GM12878 (cell line): ENCODE measurements around the gene C15orf40. TPM values are rescaled to one million over a fixed set of nuclear protein-coding genes. Genes with fewer than 3 reads are reported as not detected.

Experiments used
- ATAC-seq: fragments of 200-7000 bp; cut with Tn5 transposase; 3 replicates; pipeline ENCODE4 v1.9.1; 2020; ENCODE audit warnings: mild to moderate bottlenecking, moderate library complexity
- BruUV-seq: library from RNA; stranded (reverse); fragments of 400-500 nt; replicated peaks from 2 replicates; lab custom pipeline; 2021; lab: Mats Ljungman, UMichigan
- CTCF ChIA-PET: fragments of 300-600 bp; sonication (Branson Sonifier 250); formaldehyde crosslinking; extraction: SDS; loops from one replicate; lab custom pipeline; 2021; ENCODE audit warnings: inconsistent platforms; lab: Yijun Ruan, JAX
- POLR2A ChIA-PET: fragments of 350-600 bp; formaldehyde crosslinking; extraction: SDS; loops from one replicate; lab custom pipeline; 2021; ENCODE audit warnings: inconsistent platforms; lab: Charles Lee
- RAD21 ChIA-PET: fragments of 300-600 bp; sonication (Branson Sonifier 250); formaldehyde crosslinking; loops from one replicate; lab custom pipeline; 2023; ENCODE audit warnings: antibody characterized with exemption; ENCODE audit not compliant: unreplicated experiment; lab: Charles Lee
- SMC1A ChIA-PET: fragments of 300-600 bp; sonication (Branson Sonifier 250); formaldehyde crosslinking; loops from one replicate; lab custom pipeline; 2023; ENCODE audit not compliant: unreplicated experiment, uncharacterized antibody; lab: Charles Lee
- DNase-seq: peaks from one replicate; pipeline ENCODE4 v3.0.0-alpha.2; 2011; ENCODE audit warnings: low read depth, low spot score
- FAIRE-seq: peaks from 3 replicates; lab custom pipeline; 2011; peaks lifted over from hg19 to GRCh38; lab: Jason Lieb, UNC
- H2AFZ ChIP-seq: 2 replicates; pipeline ENCODE4 v1.6.0; 2011; ENCODE audit warnings: low read depth, low read length, control low read depth; ENCODE audit not compliant: control insufficient read depth
- H3K27ac ChIP-seq: 2 replicates; pipeline ENCODE4 v1.5.1; 2011; ENCODE audit warnings: control low read depth; ENCODE audit not compliant: control insufficient read depth, insufficient read depth
- H3K27me3 ChIP-seq, 2 experiments: replicated peaks in 1 of 2; 2 replicates each; pipeline versions ENCODE4 v1.6.0 to v1.6.1; 2011; ENCODE audit warnings: low read length in 1 of 2; ENCODE audit not compliant: control insufficient read depth in 2 of 2, insufficient read depth in 2 of 2
- H3K36me3 ChIP-seq, 2 experiments: 2 replicates each; pipeline ENCODE4 v1.5.1; 2011; ENCODE audit warnings: low read length in 1 of 2; ENCODE audit not compliant: control insufficient read depth in 2 of 2, insufficient read depth in 2 of 2
- H3K4me1 ChIP-seq: 2 replicates; pipeline ENCODE4 v1.6.1; 2011; ENCODE audit warnings: mild to moderate bottlenecking, low read length, moderate library complexity, mixed read lengths; ENCODE audit not compliant: control insufficient read depth, insufficient read depth
- H3K4me2 ChIP-seq: 2 replicates; pipeline ENCODE4 v1.6.0; 2011; ENCODE audit warnings: control low read depth; ENCODE audit not compliant: control insufficient read depth, insufficient read depth
- H3K4me3 ChIP-seq: fragments of 200-600 bp; sonication (generic); 2 replicates; pipeline ENCODE4 v1.5.1; 2016
- H3K79me2 ChIP-seq: 2 replicates; pipeline ENCODE4 v1.6.0; 2011; ENCODE audit warnings: low read length; ENCODE audit not compliant: control insufficient read depth, insufficient read depth
- H3K9ac ChIP-seq: 2 replicates; pipeline ENCODE4 v1.8.0; 2011; ENCODE audit warnings: low read length, control low read depth, mixed read lengths; ENCODE audit not compliant: control insufficient read depth, insufficient read depth
- H3K9me3 ChIP-seq: replicated peaks from 3 replicates; pipeline ENCODE4 v1.5.1; 2011; ENCODE audit warnings: mild to moderate bottlenecking, low read length; ENCODE audit not compliant: control insufficient read depth, insufficient read depth
- H4K20me1 ChIP-seq: 2 replicates; pipeline ENCODE4 v1.6.0; 2011; ENCODE audit not compliant: control insufficient read depth, insufficient read depth
- BACH1 ChIP-seq: fragments of 450-650 bp; IDR thresholded peaks from 2 replicates; pipeline ENCODE4 v1.6.1; 2017; ENCODE audit warnings: mild to moderate bottlenecking, borderline replicate concordance
- FOS ChIP-seq: IDR thresholded peaks from 3 replicates; pipeline ENCODE4 v1.6.1; 2011; ENCODE audit warnings: borderline replicate concordance; ENCODE audit not compliant: insufficient read length; ENCODE audit errors: extremely low read depth
- IRF4 ChIP-seq: IDR thresholded peaks from 2 replicates; pipeline ENCODE4 v1.6.1; 2011; ENCODE audit warnings: low read depth, low read length
- MXI1 ChIP-seq: fragments of 150-350 bp; IDR thresholded peaks from 2 replicates; pipeline ENCODE4 v1.6.1; 2011; ENCODE audit warnings: low read depth, mild to moderate bottlenecking, inconsistent platforms, low read length, improper control_type of control experiment
- RAD21 ChIP-seq: IDR thresholded peaks from 2 replicates; pipeline ENCODE4 v1.6.1; 2011; ENCODE audit warnings: mild to moderate bottlenecking, low read depth, low read length, moderate library complexity; ENCODE audit not compliant: insufficient read depth
- RELA ChIP-seq: fragments of 450-650 bp; IDR thresholded peaks from 2 replicates; pipeline ENCODE4 v1.8.0; 2014; ENCODE audit warnings: borderline replicate concordance; ENCODE audit not compliant: partially characterized antibody
- SMC3 ChIP-seq: IDR thresholded peaks from 2 replicates; pipeline ENCODE4 v1.6.1; 2011; ENCODE audit warnings: low read length, improper control_type of control experiment, borderline replicate concordance
- SP1 ChIP-seq: IDR thresholded peaks from one replicate; pipeline ENCODE4 v1.6.1; 2011; ENCODE audit warnings: low read depth, low read length
- STAT3 ChIP-seq: IDR thresholded peaks from 2 replicates; pipeline ENCODE4 v1.6.1; 2011; ENCODE audit warnings: low read depth, low read length, improper control_type of control experiment
- SUPT20H ChIP-seq: IDR thresholded peaks from 2 replicates; pipeline ENCODE4 v1.6.1; 2011; ENCODE audit warnings: low read depth, mild to moderate bottlenecking, low read length, moderate library complexity, borderline replicate concordance; ENCODE audit not compliant: control insufficient read depth
- TAF1 ChIP-seq: IDR thresholded peaks from 2 replicates; pipeline ENCODE4 v1.6.1; 2011; ENCODE audit warnings: mild to moderate bottlenecking, low read depth, low read length, borderline replicate concordance
- WGBS: methylation state at CpG from one replicate; pipeline ENCODE4 v1.1.6; 2016; ENCODE audit warnings: low lambda C conversion rate; ENCODE audit not compliant: insufficient replicate concordance, insufficient coverage; ENCODE audit errors: missing lambda C conversion rate; 5-methylcytosine and 5-hydroxymethylcytosine counted together
- in situ Hi-C: fragments of 300-500 bp; cut with MboI; formaldehyde crosslinking; loops from 9 replicates; pipeline ENCODE4 v1.14.3; 2018; ENCODE audit warnings: mixed read lengths
- intact Hi-C: fragments of 100-400 bp; cut with micrococcal nuclease; formaldehyde crosslinking; loops from one replicate; pipeline ENCODE4 v1.14.2; 2022; ENCODE audit not compliant: unreplicated experiment
- polyA plus RNA-seq, 11 experiments: library from polyadenylated mRNA; depleted of rRNA in 4 of 11; unstranded in 6 of 11; stranded (reverse) in 5 of 11; fragments of >200 nt; fragmentation: Nextera tagmentation in 4 of 11; fragmentation: Illumina TruSeq in 1 of 11; extraction: Ambion mirVana in 4 of 11; extraction: Trizol in 1 of 11; gene quantifications; 1 replicate in 1 of 11; 2 replicates in 10 of 11; pipeline versions ENCODE4 v1.2.1 to v1.2.3, GENCODE V29; 2011 to 2016; ENCODE audit warnings: inconsistent platforms in 2 of 11, missing spikeins in 2 of 11, low read depth in 1 of 11
- total RNA-seq, 4 experiments: library from RNA; depleted of rRNA in 3 of 4; stranded (reverse); fragments of >200 nt in 3 of 4; fragmentation: Illumina TruSeq in 1 of 4; extraction: Trizol in 1 of 4; gene quantifications; 2 replicates each; pipeline versions ENCODE4 v1.2.1 to v1.2.3, GENCODE V29; 2013 to 2021
- TF ChIP-seq, protein P1 (sequence below): fragments of 450-650 bp; IDR thresholded peaks from 2 replicates; pipeline ENCODE4 v1.6.1; 2017; ENCODE audit warnings: borderline replicate concordance
- TF ChIP-seq, protein P2 (sequence below): fragments of 150-350 bp; IDR thresholded peaks from 2 replicates; pipeline ENCODE4 v1.6.1; 2014; ENCODE audit warnings: mild to moderate bottlenecking, low read depth, low read length
- TF ChIP-seq, protein P3 (sequence below): IDR thresholded peaks from 2 replicates; pipeline ENCODE4 v1.6.1; 2012; ENCODE audit warnings: mild to moderate bottlenecking, low read depth, low read length
- TF ChIP-seq, protein P4 (sequence below): fragments of 450-650 bp; formaldehyde crosslinking; IDR thresholded peaks from 2 replicates; pipeline ENCODE4 v1.4.0; 2022; ENCODE audit warnings: mild to moderate bottlenecking, moderate library complexity

Gene C15orf40
- total and polyA plus RNA-seq, 10 of the 15 experiments (the other 5 are each of a cell fraction or from before 2014, with no cell fraction given): 21.3 to 70.0 (median 31.8) TPM

GRCh38 chr15:83046558-83047127 lies 35.2 kb upstream of the C15orf40 start:
- H3K36me3 ChIP-seq: peaks cover 11 to 46% of the 10 kb centered on the region in 2 experiments
- intact Hi-C loops: no loop called here
- BruUV-seq: no TSS peak
- ChIA-PET RAD21 (no interaction called here), CTCF (no interaction called here), SMC1A (interaction anchor here (0.9 to 1.1 kb wide), 2 partner anchors 11 to 268 kb away, joined by 3 read pairs; no protein-coding TSS in a partner anchor), POLR2A (no interaction called here)
- FAIRE-seq (no peak), ATAC-seq (no peak), DNase-seq (no peak)
- H3K9me3 ChIP-seq: no peaks in the 10 kb centered on the region
- in situ Hi-C loops: no loop called here
- 99% methylated on average over 3 of the region's 3 CpGs for WGBS
- no peak overlapping the region for H3K4me2 ChIP-seq
- no peaks in the 10 kb centered on the region for H4K20me1 ChIP-seq
- no peak overlapping the region for H3K9ac ChIP-seq
- no peak overlapping the region for H2AFZ ChIP-seq
- no peaks in the 10 kb centered on the region for H3K4me1 ChIP-seq
- peaks cover 2% of the 10 kb centered on the region for H3K79me2 ChIP-seq
- H3K27me3 ChIP-seq: no peaks in the 10 kb centered on the region
- no peak overlapping the region for H3K27ac ChIP-seq
- H3K4me3 ChIP-seq: no peak overlapping the region
- TF ChIP-seq, protein P1, sequence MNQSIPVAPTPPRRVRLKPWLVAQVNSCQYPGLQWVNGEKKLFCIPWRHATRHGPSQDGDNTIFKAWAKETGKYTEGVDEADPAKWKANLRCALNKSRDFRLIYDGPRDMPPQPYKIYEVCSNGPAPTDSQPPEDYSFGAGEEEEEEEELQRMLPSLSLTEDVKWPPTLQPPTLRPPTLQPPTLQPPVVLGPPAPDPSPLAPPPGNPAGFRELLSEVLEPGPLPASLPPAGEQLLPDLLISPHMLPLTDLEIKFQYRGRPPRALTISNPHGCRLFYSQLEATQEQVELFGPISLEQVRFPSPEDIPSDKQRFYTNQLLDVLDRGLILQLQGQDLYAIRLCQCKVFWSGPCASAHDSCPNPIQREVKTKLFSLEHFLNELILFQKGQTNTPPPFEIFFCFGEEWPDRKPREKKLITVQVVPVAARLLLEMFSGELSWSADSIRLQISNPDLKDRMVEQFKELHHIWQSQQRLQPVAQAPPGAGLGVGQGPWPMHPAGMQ: no peak
- TF ChIP-seq SMC3 (no peak), SP1 (no peak), IRF4 (no peak), BACH1 (no peak), FOS (no peak), RELA (no peak), SUPT20H (no peak), TAF1 (no peak), MXI1 (no peak), RAD21 (no peak), STAT3 (no peak)
- TF ChIP-seq, protein P2, sequence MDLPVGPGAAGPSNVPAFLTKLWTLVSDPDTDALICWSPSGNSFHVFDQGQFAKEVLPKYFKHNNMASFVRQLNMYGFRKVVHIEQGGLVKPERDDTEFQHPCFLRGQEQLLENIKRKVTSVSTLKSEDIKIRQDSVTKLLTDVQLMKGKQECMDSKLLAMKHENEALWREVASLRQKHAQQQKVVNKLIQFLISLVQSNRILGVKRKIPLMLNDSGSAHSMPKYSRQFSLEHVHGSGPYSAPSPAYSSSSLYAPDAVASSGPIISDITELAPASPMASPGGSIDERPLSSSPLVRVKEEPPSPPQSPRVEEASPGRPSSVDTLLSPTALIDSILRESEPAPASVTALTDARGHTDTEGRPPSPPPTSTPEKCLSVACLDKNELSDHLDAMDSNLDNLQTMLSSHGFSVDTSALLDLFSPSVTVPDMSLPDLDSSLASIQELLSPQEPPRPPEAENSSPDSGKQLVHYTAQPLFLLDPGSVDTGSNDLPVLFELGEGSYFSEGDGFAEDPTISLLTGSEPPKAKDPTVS: no peak
- TF ChIP-seq, protein P3, sequence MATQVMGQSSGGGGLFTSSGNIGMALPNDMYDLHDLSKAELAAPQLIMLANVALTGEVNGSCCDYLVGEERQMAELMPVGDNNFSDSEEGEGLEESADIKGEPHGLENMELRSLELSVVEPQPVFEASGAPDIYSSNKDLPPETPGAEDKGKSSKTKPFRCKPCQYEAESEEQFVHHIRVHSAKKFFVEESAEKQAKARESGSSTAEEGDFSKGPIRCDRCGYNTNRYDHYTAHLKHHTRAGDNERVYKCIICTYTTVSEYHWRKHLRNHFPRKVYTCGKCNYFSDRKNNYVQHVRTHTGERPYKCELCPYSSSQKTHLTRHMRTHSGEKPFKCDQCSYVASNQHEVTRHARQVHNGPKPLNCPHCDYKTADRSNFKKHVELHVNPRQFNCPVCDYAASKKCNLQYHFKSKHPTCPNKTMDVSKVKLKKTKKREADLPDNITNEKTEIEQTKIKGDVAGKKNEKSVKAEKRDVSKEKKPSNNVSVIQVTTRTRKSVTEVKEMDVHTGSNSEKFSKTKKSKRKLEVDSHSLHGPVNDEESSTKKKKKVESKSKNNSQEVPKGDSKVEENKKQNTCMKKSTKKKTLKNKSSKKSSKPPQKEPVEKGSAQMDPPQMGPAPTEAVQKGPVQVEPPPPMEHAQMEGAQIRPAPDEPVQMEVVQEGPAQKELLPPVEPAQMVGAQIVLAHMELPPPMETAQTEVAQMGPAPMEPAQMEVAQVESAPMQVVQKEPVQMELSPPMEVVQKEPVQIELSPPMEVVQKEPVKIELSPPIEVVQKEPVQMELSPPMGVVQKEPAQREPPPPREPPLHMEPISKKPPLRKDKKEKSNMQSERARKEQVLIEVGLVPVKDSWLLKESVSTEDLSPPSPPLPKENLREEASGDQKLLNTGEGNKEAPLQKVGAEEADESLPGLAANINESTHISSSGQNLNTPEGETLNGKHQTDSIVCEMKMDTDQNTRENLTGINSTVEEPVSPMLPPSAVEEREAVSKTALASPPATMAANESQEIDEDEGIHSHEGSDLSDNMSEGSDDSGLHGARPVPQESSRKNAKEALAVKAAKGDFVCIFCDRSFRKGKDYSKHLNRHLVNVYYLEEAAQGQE: no peak
- TF ChIP-seq, protein P4, sequence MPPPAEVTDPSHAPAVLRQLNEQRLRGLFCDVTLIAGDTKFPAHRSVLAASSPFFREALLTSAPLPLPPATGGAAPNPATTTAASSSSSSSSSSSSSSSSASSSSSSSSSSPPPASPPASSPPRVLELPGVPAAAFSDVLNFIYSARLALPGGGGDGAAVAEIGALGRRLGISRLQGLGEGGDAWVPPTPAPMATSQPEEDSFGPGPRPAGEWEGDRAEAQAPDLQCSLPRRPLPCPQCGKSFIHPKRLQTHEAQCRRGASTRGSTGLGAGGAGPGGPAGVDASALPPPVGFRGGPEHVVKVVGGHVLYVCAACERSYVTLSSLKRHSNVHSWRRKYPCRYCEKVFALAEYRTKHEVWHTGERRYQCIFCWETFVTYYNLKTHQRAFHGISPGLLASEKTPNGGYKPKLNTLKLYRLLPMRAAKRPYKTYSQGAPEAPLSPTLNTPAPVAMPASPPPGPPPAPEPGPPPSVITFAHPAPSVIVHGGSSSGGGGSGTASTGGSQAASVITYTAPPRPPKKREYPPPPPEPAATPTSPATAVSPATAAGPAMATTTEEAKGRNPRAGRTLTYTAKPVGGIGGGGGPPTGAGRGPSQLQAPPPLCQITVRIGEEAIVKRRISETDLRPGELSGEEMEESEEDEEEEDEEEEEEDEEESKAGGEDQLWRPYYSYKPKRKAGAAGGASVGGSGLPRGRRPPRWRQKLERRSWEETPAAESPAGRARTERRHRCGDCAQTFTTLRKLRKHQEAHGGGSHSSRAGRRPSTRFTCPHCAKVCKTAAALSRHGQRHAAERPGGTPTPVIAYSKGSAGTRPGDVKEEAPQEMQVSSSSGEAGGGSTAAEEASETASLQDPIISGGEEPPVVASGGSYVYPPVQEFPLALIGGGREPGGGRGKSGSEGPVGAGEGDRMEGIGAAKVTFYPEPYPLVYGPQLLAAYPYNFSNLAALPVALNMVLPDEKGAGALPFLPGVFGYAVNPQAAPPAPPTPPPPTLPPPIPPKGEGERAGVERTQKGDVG: no peak
